Measurements from ENCODE around the gene DCLK1.

DCLK1 gene

GRCh38 chr13:35957996-35958395, 173.2 kb downstream of the DCLK1 start:
- FAIRE-seq (peak; percentile 100), DNase-seq (ENCODE audit: insufficient read length, low spot score) (no peak)

GRCh38 chr13:35957241-35957731, 173.9 kb downstream of the DCLK1 start:
- no peak for FAIRE-seq
- no peak for DNase-seq (ENCODE audit: insufficient read length, low spot score)

GRCh38 chr13:35956074-35956473, 175.1 kb downstream of the DCLK1 start:
- no peak for FAIRE-seq
- no peak for DNase-seq (ENCODE audit: insufficient read length, low spot score)

GRCh38 chr13:35954207-35954560, 177.0 kb downstream of the DCLK1 start:
- no peak for DNase-seq (ENCODE audit: insufficient read length, low spot score)
- FAIRE-seq = no peak

- DNase-seq (ENCODE audit: insufficient read length, low spot score) (peak; percentile 43), FAIRE-seq (no peak)
These were observed 177.5 kb downstream of the DCLK1 start for GRCh38 chr13:35953537-35954206.

GRCh38 chr13:35947315-35947714, 183.9 kb downstream of the DCLK1 start:
- no peak for FAIRE-seq

GRCh38 chr13:35945368-35945767, 185.8 kb downstream of the DCLK1 start:
- no peak for DNase-seq (ENCODE audit: insufficient read length, low spot score)
- no peak for FAIRE-seq

More at GRCh38 chr13:35947315-35947714, 183.9 kb downstream of the DCLK1 start:
- no peak for DNase-seq (ENCODE audit: insufficient read length, low spot score)

- FAIRE-seq = no peak
- no peak for DNase-seq (ENCODE audit: insufficient read length, low spot score)
These were observed 189.8 kb downstream of the DCLK1 start for GRCh38 chr13:35941374-35941773.

- no peak for DNase-seq (ENCODE audit: insufficient read length, low spot score)
- no peak for FAIRE-seq
These were observed 190.4 kb downstream of the DCLK1 start for GRCh38 chr13:35940734-35941133.

GRCh38 chr13:35936246-35936978, 194.8 kb downstream of the DCLK1 start:
- FAIRE-seq (no peak), DNase-seq (ENCODE audit: insufficient read length, low spot score) (no peak)

- FAIRE-seq (no peak), DNase-seq (ENCODE audit: insufficient read length, low spot score) (no peak)
These were observed 200.2 kb downstream of the DCLK1 start for GRCh38 chr13:35930665-35931631.

- DNase-seq (ENCODE audit: insufficient read length, low spot score) = peak; percentile 11
These were observed 203.6 kb downstream of the DCLK1 start for GRCh38 chr13:35927567-35928021.

GRCh38 chr13:35926859-35927530, 204.2 kb downstream of the DCLK1 start:
- no peak for DNase-seq (ENCODE audit: insufficient read length, low spot score)
- FAIRE-seq = no peak

More at GRCh38 chr13:35927567-35928021, 203.6 kb downstream of the DCLK1 start:
- FAIRE-seq = no peak

- no peak for FAIRE-seq
These were observed 205.5 kb downstream of the DCLK1 start for GRCh38 chr13:35925669-35926068.

GRCh38 chr13:35923347-35923746, 207.8 kb downstream of the DCLK1 start:
- FAIRE-seq (no peak), DNase-seq (ENCODE audit: insufficient read length, low spot score) (peak; percentile 29)

More at GRCh38 chr13:35925669-35926068, 205.5 kb downstream of the DCLK1 start:
- DNase-seq (ENCODE audit: insufficient read length, low spot score) = no peak

GRCh38 chr13:35920816-35921215, 210.4 kb downstream of the DCLK1 start:
- no peak for DNase-seq (ENCODE audit: insufficient read length, low spot score)
- FAIRE-seq = no peak

- FAIRE-seq = no peak
- no peak for DNase-seq (ENCODE audit: insufficient read length, low spot score)
These were observed 213.1 kb downstream of the DCLK1 start for GRCh38 chr13:35917942-35918645.

- FAIRE-seq = no peak
- DNase-seq (ENCODE audit: insufficient read length, low spot score) = no peak
These were observed 213.8 kb downstream of the DCLK1 start for GRCh38 chr13:35917252-35917941.

- FAIRE-seq = no peak
- no peak for DNase-seq (ENCODE audit: insufficient read length, low spot score)
These were observed 215.0 kb downstream of the DCLK1 start for GRCh38 chr13:35916146-35916545.

Measured in HTR-8/SVneo (cell line).